HL-60 (cell line): Measurements from ENCODE around the gene FLNC.

Source experiments
- DNase-seq, 2 experiments: peaks; one replicate each; pipeline ENCODE4 v3.0.0-alpha.2; 2010 to 2020; ENCODE audit warnings: low read depth in 1 of 2, low spot score in 1 of 2
- H3K27ac ChIP-seq: fragments of 250-450 bp; sonication (Bioruptor Pico); replicated peaks from 2 replicates; pipeline ENCODE4 v1.5.1; 2020; ENCODE audit warnings: mild to moderate bottlenecking, moderate library complexity
- H3K27me3 ChIP-seq: fragments of 250-450 bp; sonication (Bioruptor Pico); 2 replicates; pipeline ENCODE4 v1.5.1; 2021; ENCODE audit warnings: mild to moderate bottlenecking, moderate library complexity; ENCODE audit not compliant: insufficient read depth, poor library complexity, severe bottlenecking
- H3K4me3 ChIP-seq: replicated peaks from 2 replicates; pipeline ENCODE4 v1.5.1; 2011; ENCODE audit warnings: mild to moderate bottlenecking, control low read depth, low read length; ENCODE audit not compliant: insufficient read depth
- CTCF ChIP-seq: IDR thresholded peaks from one replicate; pipeline ENCODE4 v1.5.1; 2011; ENCODE audit warnings: low read length, control low read depth, inconsistent platforms; ENCODE audit not compliant: insufficient read depth
- GABPA ChIP-seq: IDR thresholded peaks from 2 replicates; pipeline ENCODE4 v1.6.1; 2012; ENCODE audit warnings: low read depth
- POLR2AphosphoS5 ChIP-seq: IDR thresholded peaks from 2 replicates; pipeline ENCODE4 v1.6.1; 2012; ENCODE audit warnings: low read depth
- REST ChIP-seq: IDR thresholded peaks from 2 replicates; pipeline ENCODE4 v1.6.1; 2012; ENCODE audit warnings: low read depth; ENCODE audit not compliant: insufficient replicate concordance
- SPI1 ChIP-seq: IDR thresholded peaks from 2 replicates; pipeline ENCODE4 v1.6.1; 2012; ENCODE audit warnings: low read depth, mild to moderate bottlenecking, borderline replicate concordance

Gene FLNC

GRCh38 chr7:128849804-128850490 is 19.7 kb downstream of the FLNC start:
- Histone ChIP-seq H3K27ac (no peak overlapping the region), H3K4me3 (no peak overlapping the region), H3K27me3 (peaks cover 20% of the 10 kb centered on the region)
- TF ChIP-seq GABPA (no peak), SPI1 (no peak), POLR2AphosphoS5 (no peak), CTCF (no peak)
- no peak for DNase-seq

GRCh38 chr7:128852537-128853254 is 22.5 kb downstream of the FLNC start:
- Histone ChIP-seq H3K4me3 (no peak overlapping the region), H3K27me3 (peaks cover 20% of the 10 kb centered on the region), H3K27ac (no peak overlapping the region)
- no peak for DNase-seq
- TF ChIP-seq REST: no peak
- TF ChIP-seq GABPA: no peak
- TF ChIP-seq SPI1: no peak
- TF ChIP-seq POLR2AphosphoS5: no peak

GRCh38 chr7:128853799-128854198 is 23.6 kb downstream of the FLNC start:
- TF ChIP-seq CTCF (no peak), REST (no peak), POLR2AphosphoS5 (no peak), SPI1 (no peak), GABPA (no peak)
- DNase-seq: no peak
- Histone ChIP-seq H3K4me3 (no peak overlapping the region), H3K27ac (no peak overlapping the region), H3K27me3 (peaks cover 20% of the 10 kb centered on the region)

- Histone ChIP-seq H3K27ac (no peak overlapping the region), H3K4me3 (no peak overlapping the region), H3K27me3 (peaks cover 20% of the 10 kb centered on the region)
- TF ChIP-seq REST (no peak), SPI1 (no peak), POLR2AphosphoS5 (no peak), GABPA (no peak), CTCF (no peak)
- no peak for DNase-seq
Measured at GRCh38 chr7:128854396-128854795, 24.2 kb downstream of the FLNC start.
